Upper lobe of left lung (tissue), 4 donors: ENCODE results near the gene KMT5B.

ENCODE experiments used
- EP300 ChIP-seq, 4 donors: sonication (generic); formaldehyde crosslinking; IDR thresholded peaks; one replicate each; pipeline ENCODE4 v1.5.1; 2017; ENCODE audit warnings: antibody characterized with exemption in 4 of 4, control low read depth in 2 of 4
- POLR2AphosphoS5 ChIP-seq, 2 donors: sonication (generic); formaldehyde crosslinking; IDR thresholded peaks; one replicate each; pipeline ENCODE4 v1.5.1; 2017; ENCODE audit warnings: antibody characterized with exemption in 2 of 2
- TF ChIP-seq, protein P1 (sequence below), 6 experiments: fragments of 450-650 bp in 4 of 6; fragments of 200-600 bp in 2 of 6; sonication (generic) in 2 of 6; IDR thresholded peaks; one replicate each; pipeline ENCODE4 v1.5.1; 2016 to 2019; ENCODE audit warnings: antibody characterized with exemption in 6 of 6

DNA sequence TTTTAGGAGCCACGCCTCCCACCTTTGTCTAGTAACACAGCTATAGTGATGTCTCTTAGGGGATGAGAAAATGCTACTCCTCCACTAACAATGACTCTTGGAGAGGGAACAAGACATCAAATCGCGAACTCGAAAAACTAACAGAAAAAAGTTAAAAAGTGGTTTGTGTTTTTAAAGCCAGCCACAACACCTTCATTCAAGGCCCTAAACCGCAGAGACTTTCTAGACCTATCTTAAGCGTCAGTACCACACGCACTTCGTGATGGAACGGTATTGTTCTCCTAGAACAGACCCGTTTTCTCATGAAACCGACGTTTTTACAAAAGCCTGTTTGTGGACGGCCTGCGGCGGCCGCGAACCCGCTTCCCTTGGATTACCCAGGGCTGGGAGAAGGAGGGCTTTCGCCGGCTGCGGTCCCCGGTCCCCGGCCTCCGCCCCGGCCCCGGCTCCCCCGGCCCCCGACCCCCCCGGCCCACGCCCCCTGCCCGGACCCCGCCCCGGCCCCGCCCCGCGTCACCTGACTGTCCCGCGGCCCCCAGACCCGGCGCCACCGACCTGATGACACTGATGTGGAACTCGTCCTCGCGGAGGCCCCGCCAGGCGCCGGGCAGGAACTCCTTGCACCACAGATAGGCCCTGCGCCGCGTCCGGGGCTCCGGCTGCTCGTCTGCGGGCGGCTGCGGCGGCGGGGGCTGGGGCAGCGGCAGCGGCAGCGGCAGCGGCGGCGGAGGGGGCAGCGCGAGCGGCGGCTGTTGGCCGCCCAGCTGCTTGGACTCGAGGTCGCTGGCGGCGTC, 92.6 kb downstream of the KMT5B start:
- TF ChIP-seq, protein P1, sequence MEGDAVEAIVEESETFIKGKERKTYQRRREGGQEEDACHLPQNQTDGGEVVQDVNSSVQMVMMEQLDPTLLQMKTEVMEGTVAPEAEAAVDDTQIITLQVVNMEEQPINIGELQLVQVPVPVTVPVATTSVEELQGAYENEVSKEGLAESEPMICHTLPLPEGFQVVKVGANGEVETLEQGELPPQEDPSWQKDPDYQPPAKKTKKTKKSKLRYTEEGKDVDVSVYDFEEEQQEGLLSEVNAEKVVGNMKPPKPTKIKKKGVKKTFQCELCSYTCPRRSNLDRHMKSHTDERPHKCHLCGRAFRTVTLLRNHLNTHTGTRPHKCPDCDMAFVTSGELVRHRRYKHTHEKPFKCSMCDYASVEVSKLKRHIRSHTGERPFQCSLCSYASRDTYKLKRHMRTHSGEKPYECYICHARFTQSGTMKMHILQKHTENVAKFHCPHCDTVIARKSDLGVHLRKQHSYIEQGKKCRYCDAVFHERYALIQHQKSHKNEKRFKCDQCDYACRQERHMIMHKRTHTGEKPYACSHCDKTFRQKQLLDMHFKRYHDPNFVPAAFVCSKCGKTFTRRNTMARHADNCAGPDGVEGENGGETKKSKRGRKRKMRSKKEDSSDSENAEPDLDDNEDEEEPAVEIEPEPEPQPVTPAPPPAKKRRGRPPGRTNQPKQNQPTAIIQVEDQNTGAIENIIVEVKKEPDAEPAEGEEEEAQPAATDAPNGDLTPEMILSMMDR (IDR thresholded peaks at IDR 0.05) = no peak
- no peak for TF ChIP-seq EP300 (IDR thresholded peaks at IDR 0.05)
- TF ChIP-seq POLR2AphosphoS5 (IDR thresholded peaks at IDR 0.05) = no peak
